Vagina (tissue), 2 donors: ENCODE results near the gene AKR1B15. TPM values are rescaled to one million over a fixed set of nuclear protein-coding genes. Genes with fewer than 3 reads are reported as not detected.

ENCODE experiments used
- DNase-seq, 2 donors: peaks; one replicate each; pipeline ENCODE4 v3.0.0-alpha.2; 2017; ENCODE audit errors: extremely low spot score in 2 of 2
- H3K27ac ChIP-seq: fragments of 200-600 bp; sonication (generic); one replicate; pipeline ENCODE4 v1.5.1; 2019
- H3K27me3 ChIP-seq: fragments of 200-600 bp; sonication (generic); one replicate; pipeline ENCODE4 v1.5.1; 2019
- H3K36me3 ChIP-seq, 2 donors: fragments of 200-600 bp; sonication (generic); one replicate each; pipeline ENCODE4 v1.5.1; 2017 to 2019
- H3K4me1 ChIP-seq: fragments of 200-600 bp; sonication (generic); one replicate; pipeline ENCODE4 v1.5.1; 2019
- H3K4me3 ChIP-seq, 2 donors: fragments of 200-600 bp; sonication (generic); 1 replicate in 1 of 2; 2 replicates in 1 of 2; pipeline ENCODE4 v1.5.1; 2016 to 2019
- H3K9me3 ChIP-seq: fragments of 200-600 bp; sonication (generic); one replicate; pipeline ENCODE4 v1.5.1; 2019
- CTCF ChIP-seq, 3 experiments: fragments of 450-650 bp in 2 of 3; fragments of 200-600 bp in 1 of 3; sonication (generic) in 1 of 3; IDR thresholded peaks; one replicate each; pipeline ENCODE4 v1.5.1; 2017 to 2019; ENCODE audit warnings: antibody characterized with exemption in 3 of 3, mild to moderate bottlenecking in 2 of 3, moderate library complexity in 2 of 3
- POLR2A ChIP-seq, 2 donors: fragments of 450-650 bp; IDR thresholded peaks; one replicate each; pipeline ENCODE4 v1.6.1; 2017; ENCODE audit warnings: antibody characterized with exemption in 2 of 2, mild to moderate bottlenecking in 2 of 2, moderate library complexity in 2 of 2
- POLR2AphosphoS5 ChIP-seq, 2 donors: sonication (generic); formaldehyde crosslinking; IDR thresholded peaks; one replicate each; pipeline ENCODE4 v1.9.0; 2017; ENCODE audit warnings: antibody characterized with exemption in 2 of 2, mild to moderate bottlenecking in 2 of 2, low read depth in 1 of 2; ENCODE audit not compliant: insufficient read depth in 1 of 2
- intact Hi-C: fragments of 100-400 bp; cut with DNase I; formaldehyde crosslinking; loops from one replicate; pipeline ENCODE4 v1.15.1; 2023
- total RNA-seq: library from RNA; depleted of rRNA; stranded (reverse); fragments of >200 nt; gene quantifications from one replicate; pipeline ENCODE4 v1.2.3, GENCODE V29; 2016

AKR1B15 gene
- total RNA-seq, 1 donor from 2014 or later = 11.5 TPM

- no peaks in the 10 kb centered on the region for H3K9me3 ChIP-seq
- no peaks in the 10 kb centered on the region for H3K27me3 ChIP-seq
- no peaks in the 10 kb centered on the region for H3K36me3 ChIP-seq
- intact Hi-C loops = no loop called here
- H3K4me1 ChIP-seq = no peaks in the 10 kb centered on the region
- H3K27ac ChIP-seq = no peak overlapping the region
- DNase-seq = no peak
- H3K4me3 ChIP-seq = no peak overlapping the region
- TF ChIP-seq POLR2AphosphoS5 (IDR thresholded peaks at IDR 0.05; ENCODE audit: insufficient read depth in 1 of 2, low read depth in 1 of 2) = no peak
- no peak for TF ChIP-seq POLR2A (IDR thresholded peaks at IDR 0.05)
- no peak for TF ChIP-seq CTCF (IDR thresholded peaks at IDR 0.05)
Measured at GRCh38 chr7:134574322-134574721, 25.4 kb downstream of the AKR1B15 start.

- no peaks in the 10 kb centered on the region for H3K27me3 ChIP-seq
- intact Hi-C loops = no loop called here
- no peak overlapping the region for H3K4me3 ChIP-seq
- TF ChIP-seq CTCF (IDR thresholded peaks at IDR 0.05) (no peak), POLR2AphosphoS5 (IDR thresholded peaks at IDR 0.05; ENCODE audit: insufficient read depth in 1 of 2, low read depth in 1 of 2) (no peak), POLR2A (IDR thresholded peaks at IDR 0.05) (no peak)
- H3K4me1 ChIP-seq = no peaks in the 10 kb centered on the region
- peak in 1 of 2 donors; percentile 8 for DNase-seq
- H3K9me3 ChIP-seq = no peaks in the 10 kb centered on the region
- H3K36me3 ChIP-seq = no peaks in the 10 kb centered on the region
- no peak overlapping the region for H3K27ac ChIP-seq
Measured at GRCh38 chr7:134584290-134584689, 35.4 kb downstream of the AKR1B15 start.

GRCh38 chr7:134585897-134586296, 37.0 kb downstream of the AKR1B15 start:
- Histone ChIP-seq H3K4me3 (no peak overlapping the region), H3K36me3 (no peaks in the 10 kb centered on the region), H3K9me3 (no peaks in the 10 kb centered on the region), H3K27ac (no peak overlapping the region), H3K4me1 (no peaks in the 10 kb centered on the region), H3K27me3 (no peaks in the 10 kb centered on the region)
- intact Hi-C loops = no loop called here
- no peak for TF ChIP-seq POLR2A (IDR thresholded peaks at IDR 0.05)
- TF ChIP-seq POLR2AphosphoS5 (IDR thresholded peaks at IDR 0.05; ENCODE audit: insufficient read depth in 1 of 2, low read depth in 1 of 2) = no peak
- no peak for TF ChIP-seq CTCF (IDR thresholded peaks at IDR 0.05)
- peak in 1 of 2 donors; percentile 83 for DNase-seq

GRCh38 chr7:134587750-134588149, 38.8 kb downstream of the AKR1B15 start:
- no peaks in the 10 kb centered on the region for H3K4me1 ChIP-seq
- H3K27me3 ChIP-seq = no peaks in the 10 kb centered on the region
- TF ChIP-seq POLR2AphosphoS5 (IDR thresholded peaks at IDR 0.05; ENCODE audit: insufficient read depth in 1 of 2, low read depth in 1 of 2) (no peak), POLR2A (IDR thresholded peaks at IDR 0.05) (no peak), CTCF (IDR thresholded peaks at IDR 0.05) (no peak)
- no peaks in the 10 kb centered on the region for H3K36me3 ChIP-seq
- peak in 1 of 2 donors; percentile 77 for DNase-seq
- H3K4me3 ChIP-seq = no peak overlapping the region
- H3K27ac ChIP-seq = no peak overlapping the region
- no peaks in the 10 kb centered on the region for H3K9me3 ChIP-seq
- intact Hi-C loops = no loop called here

- DNase-seq = peak in 1 of 2 donors; percentile 72
- H3K27me3 ChIP-seq = no peaks in the 10 kb centered on the region
- peaks cover 17% of the 10 kb centered on the region for H3K4me1 ChIP-seq
- H3K27ac ChIP-seq = no peak overlapping the region
- no peaks in the 10 kb centered on the region for H3K9me3 ChIP-seq
- intact Hi-C loops = no loop called here
- no peaks in the 10 kb centered on the region for H3K36me3 ChIP-seq
- TF ChIP-seq POLR2A (IDR thresholded peaks at IDR 0.05) = no peak
- TF ChIP-seq CTCF (IDR thresholded peaks at IDR 0.05) = no peak
- no peak for TF ChIP-seq POLR2AphosphoS5 (IDR thresholded peaks at IDR 0.05; ENCODE audit: insufficient read depth in 1 of 2, low read depth in 1 of 2)
- no peak overlapping the region for H3K4me3 ChIP-seq
Measured at GRCh38 chr7:134589491-134589941, 40.6 kb downstream of the AKR1B15 start.
